Cardiac muscle cell (in vitro differentiated cells and primary cell): ENCODE measurements around the gene MCTP1. TPM values are rescaled to one million over a fixed set of nuclear protein-coding genes. Genes with fewer than 3 reads are reported as not detected.

ENCODE experiments used
- DNase-seq, 2 donors: peaks; one replicate each; pipeline versions ENCODE4 v3.0.0 to v3.0.0-alpha.2; 2010 to 2017; ENCODE audit warnings: low read depth in 1 of 2, low spot score in 1 of 2
- H3K27ac ChIP-seq: fragments of 200-600 bp; sonication (generic); 2 replicates; pipeline ENCODE4 v1.5.1; 2016
- H3K27me3 ChIP-seq: fragments of 200-600 bp; sonication (generic); 2 replicates; pipeline ENCODE4 v1.6.0; 2016; ENCODE audit warnings: control low read depth
- H3K36me3 ChIP-seq: fragments of 200-600 bp; sonication (generic); 2 replicates; pipeline ENCODE4 v1.5.1; 2016; ENCODE audit warnings: control low read depth
- H3K4me1 ChIP-seq: fragments of 200-600 bp; sonication (generic); 2 replicates; pipeline ENCODE4 v1.8.1; 2017; ENCODE audit warnings: low read depth, mild to moderate bottlenecking, mixed run types
- H3K4me3 ChIP-seq: fragments of 200-600 bp; sonication (generic); 2 replicates; pipeline ENCODE4 v1.5.1; 2016; ENCODE audit warnings: mild to moderate bottlenecking
- H3K9me3 ChIP-seq: fragments of 200-600 bp; sonication (generic); 2 replicates; pipeline ENCODE4 v1.5.1; 2017; ENCODE audit warnings: low read depth, mild to moderate bottlenecking, control low read depth
- polyA plus RNA-seq: library from polyadenylated mRNA; unstranded; fragments of >200 nt; fragmentation: Nextera tagmentation; extraction: Ambion mirVana; gene quantifications from 2 replicates; pipeline ENCODE4 v1.2.1, GENCODE V29; 2016
- total RNA-seq: library from RNA; depleted of rRNA; stranded (reverse); fragments of >200 nt; gene quantifications from 2 replicates; pipeline ENCODE4 v1.2.3, GENCODE V29; 2016
- TF ChIP-seq, protein P1 (sequence below): IDR thresholded peaks from 2 replicates; pipeline ENCODE4 v1.5.1; 2012; ENCODE audit warnings: low read depth, mild to moderate bottlenecking, low read length

The MCTP1 gene
- total and polyA plus RNA-seq, 2 experiments from 2014 or later, result 1.4 TPM; not detected in 1

DNA sequence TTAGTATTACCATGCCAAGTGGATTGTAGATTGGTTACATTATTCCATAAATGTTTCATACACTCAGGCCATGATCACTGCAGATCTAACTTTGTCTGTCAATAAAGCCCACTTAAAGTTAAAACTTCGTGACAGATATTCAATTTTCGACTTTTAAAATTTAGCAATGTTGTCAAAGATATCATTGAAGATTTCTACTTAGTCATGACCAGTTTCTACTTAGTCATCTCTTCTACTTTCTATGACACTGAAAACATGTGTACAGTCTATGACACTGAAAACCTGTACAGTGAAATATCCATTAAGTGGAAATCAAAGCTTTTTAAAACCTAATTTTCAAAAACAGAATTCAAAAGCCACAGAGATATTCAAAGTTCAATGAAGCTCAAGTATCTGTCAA is 258.2 kb downstream of the MCTP1 start:
- H3K27ac ChIP-seq, result no peak overlapping the region
- TF ChIP-seq, protein P1, sequence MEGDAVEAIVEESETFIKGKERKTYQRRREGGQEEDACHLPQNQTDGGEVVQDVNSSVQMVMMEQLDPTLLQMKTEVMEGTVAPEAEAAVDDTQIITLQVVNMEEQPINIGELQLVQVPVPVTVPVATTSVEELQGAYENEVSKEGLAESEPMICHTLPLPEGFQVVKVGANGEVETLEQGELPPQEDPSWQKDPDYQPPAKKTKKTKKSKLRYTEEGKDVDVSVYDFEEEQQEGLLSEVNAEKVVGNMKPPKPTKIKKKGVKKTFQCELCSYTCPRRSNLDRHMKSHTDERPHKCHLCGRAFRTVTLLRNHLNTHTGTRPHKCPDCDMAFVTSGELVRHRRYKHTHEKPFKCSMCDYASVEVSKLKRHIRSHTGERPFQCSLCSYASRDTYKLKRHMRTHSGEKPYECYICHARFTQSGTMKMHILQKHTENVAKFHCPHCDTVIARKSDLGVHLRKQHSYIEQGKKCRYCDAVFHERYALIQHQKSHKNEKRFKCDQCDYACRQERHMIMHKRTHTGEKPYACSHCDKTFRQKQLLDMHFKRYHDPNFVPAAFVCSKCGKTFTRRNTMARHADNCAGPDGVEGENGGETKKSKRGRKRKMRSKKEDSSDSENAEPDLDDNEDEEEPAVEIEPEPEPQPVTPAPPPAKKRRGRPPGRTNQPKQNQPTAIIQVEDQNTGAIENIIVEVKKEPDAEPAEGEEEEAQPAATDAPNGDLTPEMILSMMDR, result no peak
- H3K4me3 ChIP-seq, result no peak overlapping the region

DNA sequence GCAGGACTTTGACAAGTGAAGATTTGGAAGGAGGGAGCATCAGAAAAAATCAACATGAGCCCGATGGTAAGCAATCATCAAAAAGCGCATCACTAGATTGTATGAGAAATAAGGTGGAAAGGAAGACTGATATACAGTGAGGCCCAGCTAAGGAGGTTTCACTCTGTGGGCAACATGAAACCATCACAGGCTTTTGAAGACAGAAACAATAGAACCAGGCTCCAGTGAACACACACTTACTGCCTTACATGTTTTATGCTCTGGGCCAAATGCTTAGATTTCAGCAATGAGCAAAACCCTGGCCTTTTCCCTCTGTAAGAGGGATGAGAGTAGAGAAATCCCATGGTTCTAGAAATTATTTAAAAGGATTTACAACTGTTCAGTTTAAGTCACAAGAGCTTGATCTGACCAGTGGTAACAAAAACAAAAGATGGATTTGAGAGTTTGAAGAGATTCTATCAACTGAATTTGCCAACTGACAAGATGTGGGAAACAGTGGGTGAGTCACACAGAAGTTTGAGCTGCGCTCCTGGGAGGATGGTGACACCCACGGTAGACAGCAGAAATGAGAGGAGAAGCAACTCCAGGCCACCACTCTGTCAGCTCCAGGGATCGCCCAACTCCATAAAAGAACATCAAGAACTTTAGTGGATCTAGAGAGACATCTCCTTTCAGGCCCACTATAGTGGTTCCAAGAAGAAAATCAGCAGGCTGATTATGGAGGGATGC is 261.8 kb downstream of the MCTP1 start:
- Histone ChIP-seq H3K4me1 (peaks cover 5% of the 10 kb centered on the region), H3K36me3 (no peaks in the 10 kb centered on the region), H3K9me3 (no peaks in the 10 kb centered on the region), H3K27ac (no peak overlapping the region), H3K4me3 (no peak overlapping the region), H3K27me3 (no peaks in the 10 kb centered on the region)
- TF ChIP-seq, protein P1, result no peak
- no peak for DNase-seq

More for the DNA sequence above, 258.2 kb downstream of the MCTP1 start:
- Histone ChIP-seq H3K27me3 (no peaks in the 10 kb centered on the region), H3K9me3 (no peaks in the 10 kb centered on the region), H3K4me1 (peaks cover 5% of the 10 kb centered on the region), H3K36me3 (no peaks in the 10 kb centered on the region)
- DNase-seq, result no peak

DNA sequence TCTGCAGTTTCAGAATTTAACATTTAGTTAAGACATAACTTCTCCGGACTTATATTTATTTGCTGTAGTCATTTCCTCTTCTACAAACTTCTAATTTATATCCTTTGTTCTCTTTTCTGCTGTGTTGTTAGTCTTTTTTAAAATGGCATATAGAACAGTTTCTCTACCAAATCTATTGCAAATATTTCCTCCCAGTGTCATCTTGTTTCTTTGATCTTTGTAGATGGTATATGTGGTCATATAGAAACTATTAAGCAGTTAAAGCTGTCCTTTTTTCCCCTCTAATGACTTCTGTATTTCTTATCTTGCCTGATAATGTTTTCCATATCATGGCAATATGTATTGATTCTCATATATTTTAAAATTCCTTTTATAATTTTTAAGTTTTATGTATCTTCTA is 264.5 kb downstream of the MCTP1 start:
- Histone ChIP-seq H3K9me3 (no peaks in the 10 kb centered on the region), H3K36me3 (no peaks in the 10 kb centered on the region), H3K27me3 (no peaks in the 10 kb centered on the region), H3K27ac (no peak overlapping the region), H3K4me3 (no peak overlapping the region), H3K4me1 (no peaks in the 10 kb centered on the region)
- DNase-seq, result no peak
- TF ChIP-seq, protein P1, result no peak

DNA sequence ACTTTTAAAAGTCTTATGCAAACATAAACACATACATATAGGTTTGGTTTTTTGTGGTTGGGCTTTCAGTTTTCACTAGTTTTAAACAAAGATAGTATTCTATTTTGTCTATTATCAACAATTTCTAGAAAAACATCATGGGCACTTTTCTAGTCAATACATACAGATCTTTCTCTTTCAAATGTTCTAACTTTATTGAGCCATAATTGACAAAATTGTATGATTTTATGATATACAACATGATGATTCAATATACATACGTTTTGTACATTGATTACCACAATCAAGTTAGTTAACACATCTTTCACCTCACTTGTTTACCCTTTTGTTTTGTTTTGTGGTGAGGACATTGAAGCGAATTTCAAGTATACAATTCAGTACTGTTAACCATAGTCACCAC is 265.9 kb downstream of the MCTP1 start:
- H3K9me3 ChIP-seq, result no peaks in the 10 kb centered on the region
- TF ChIP-seq, protein P1, result no peak
- H3K36me3 ChIP-seq, result no peaks in the 10 kb centered on the region
- no peaks in the 10 kb centered on the region for H3K4me1 ChIP-seq
- no peak overlapping the region for H3K27ac ChIP-seq
- no peak for DNase-seq
- no peak overlapping the region for H3K4me3 ChIP-seq
- H3K27me3 ChIP-seq, result no peaks in the 10 kb centered on the region

DNA sequence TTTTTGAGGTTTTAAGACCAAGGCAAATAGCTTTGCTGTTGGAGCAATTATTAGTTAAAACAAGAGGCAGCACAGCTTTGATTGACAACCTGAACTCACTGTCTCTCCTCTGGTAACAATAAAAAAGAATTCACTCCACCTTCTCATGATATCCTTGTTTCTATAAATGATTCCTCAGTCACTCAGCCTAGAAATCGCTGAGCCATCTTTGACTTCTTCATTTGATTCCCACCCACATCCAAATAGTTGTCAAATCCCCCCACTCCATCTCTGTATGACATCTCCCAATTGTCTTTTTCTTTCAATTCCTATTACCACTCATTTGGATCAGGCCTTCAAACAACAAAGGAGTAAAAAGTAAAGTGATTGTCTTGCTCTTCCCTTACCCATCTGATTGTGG is 266.4 kb downstream of the MCTP1 start:
- DNase-seq, result no peak
- H3K4me3 ChIP-seq, result no peak overlapping the region
- H3K27me3 ChIP-seq, result no peaks in the 10 kb centered on the region
- no peaks in the 10 kb centered on the region for H3K36me3 ChIP-seq
- TF ChIP-seq, protein P1, result no peak
- no peaks in the 10 kb centered on the region for H3K4me1 ChIP-seq
- H3K9me3 ChIP-seq, result no peaks in the 10 kb centered on the region
- H3K27ac ChIP-seq, result no peak overlapping the region
